Measurements from ENCODE around the gene PADI2.

PADI2 gene

GRCh38 chr1:17137441-17137840 lies 18.2 kb upstream of the PADI2 start:
- no peak for DNase-seq

- DNase-seq, result no peak
These were observed 17.7 kb upstream of the PADI2 start for GRCh38 chr1:17136936-17137335.

- no peak for DNase-seq
These were observed 16.9 kb upstream of the PADI2 start for GRCh38 chr1:17136145-17136544.

GRCh38 chr1:17135530-17135929 lies 16.3 kb upstream of the PADI2 start:
- no peak for DNase-seq

GRCh38 chr1:17134724-17135123 lies 15.5 kb upstream of the PADI2 start:
- DNase-seq, result no peak

DNA sequence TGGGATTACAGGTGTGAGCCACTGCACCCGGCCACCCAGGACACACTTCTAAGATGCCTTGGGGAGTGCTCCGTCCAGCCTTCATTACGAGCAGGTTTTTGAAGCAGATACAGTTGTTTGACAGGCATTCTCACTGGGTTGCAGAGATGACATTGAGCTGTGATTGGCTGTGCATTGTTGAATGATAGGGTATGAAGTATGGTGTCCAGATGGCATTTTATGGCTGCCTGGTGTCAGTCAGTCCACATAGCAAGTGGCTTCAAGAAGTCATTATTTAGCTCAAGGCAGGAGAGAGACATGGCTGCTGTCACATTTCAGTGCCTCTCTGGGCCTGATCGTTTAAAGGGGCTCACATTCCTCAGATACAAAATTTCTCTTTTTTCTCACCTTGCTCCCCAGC lies 14.8 kb upstream of the PADI2 start:
- no peak for DNase-seq

- no peak for DNase-seq
These were observed 10.9 kb upstream of the PADI2 start for GRCh38 chr1:17130138-17130635.

DNA sequence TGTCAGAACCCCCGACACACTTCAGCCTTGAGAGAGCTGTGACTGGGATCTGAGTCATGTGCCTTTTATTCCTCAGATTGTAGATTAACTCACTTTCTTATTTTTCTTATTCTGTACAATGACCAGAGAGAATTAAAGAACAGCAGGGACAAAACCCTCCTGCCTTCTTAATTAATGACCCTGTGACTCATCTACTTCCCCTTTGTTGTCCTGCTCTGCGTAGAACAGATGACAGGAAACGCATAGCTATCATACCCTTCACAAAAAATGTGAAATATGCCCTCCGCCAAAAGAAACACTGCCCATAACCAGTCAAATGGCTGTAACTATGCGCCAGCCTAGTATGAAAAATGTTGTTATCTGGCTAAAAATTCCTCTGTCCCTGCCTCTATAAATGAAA lies 9.1 kb upstream of the PADI2 start:
- DNase-seq, result no peak

GRCh38 chr1:17125756-17126237 lies 6.5 kb upstream of the PADI2 start:
- peak; percentile 67 for DNase-seq

GRCh38 chr1:17123196-17124045 lies 4.2 kb upstream of the PADI2 start:
- no peak for DNase-seq

DNA sequence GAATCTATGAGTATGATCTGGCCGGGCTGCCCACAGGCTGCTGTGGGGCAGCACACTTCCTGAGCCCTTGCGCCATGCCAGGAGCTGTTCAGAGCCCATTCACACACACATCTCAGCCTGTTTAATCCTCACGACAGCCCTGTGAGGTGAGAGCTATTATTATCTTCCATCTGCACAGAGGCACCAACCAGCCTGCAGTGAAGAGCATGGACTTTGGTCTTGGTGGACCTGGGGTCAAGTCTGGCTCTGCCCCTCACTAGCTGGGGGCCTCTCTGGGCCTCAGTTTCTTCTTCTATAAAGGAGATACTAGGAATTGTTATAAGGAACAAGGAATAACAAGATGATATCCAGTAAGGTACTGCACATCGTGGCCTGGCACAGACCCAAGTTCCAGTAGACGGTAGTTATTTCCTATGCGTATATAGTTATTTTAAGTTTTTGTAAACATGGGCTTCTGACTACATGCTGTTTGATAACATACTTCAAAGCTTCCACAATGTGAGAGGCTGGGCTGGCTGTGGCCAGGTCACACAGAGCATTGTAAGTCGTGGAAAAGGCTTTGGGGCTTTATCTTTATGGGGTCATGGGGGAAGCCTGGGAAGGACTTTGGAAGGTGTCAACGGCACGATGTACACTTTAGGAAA lies 3.4 kb upstream of the PADI2 start:
- no peak for DNase-seq

GRCh38 chr1:17121881-17122280 lies 2.6 kb upstream of the PADI2 start:
- no peak for DNase-seq

- DNase-seq, result no peak
These were observed 1.9 kb upstream of the PADI2 start for GRCh38 chr1:17120962-17121837.

- no peak for DNase-seq
These were observed 1.2 kb upstream of the PADI2 start for GRCh38 chr1:17120481-17120877.

DNA sequence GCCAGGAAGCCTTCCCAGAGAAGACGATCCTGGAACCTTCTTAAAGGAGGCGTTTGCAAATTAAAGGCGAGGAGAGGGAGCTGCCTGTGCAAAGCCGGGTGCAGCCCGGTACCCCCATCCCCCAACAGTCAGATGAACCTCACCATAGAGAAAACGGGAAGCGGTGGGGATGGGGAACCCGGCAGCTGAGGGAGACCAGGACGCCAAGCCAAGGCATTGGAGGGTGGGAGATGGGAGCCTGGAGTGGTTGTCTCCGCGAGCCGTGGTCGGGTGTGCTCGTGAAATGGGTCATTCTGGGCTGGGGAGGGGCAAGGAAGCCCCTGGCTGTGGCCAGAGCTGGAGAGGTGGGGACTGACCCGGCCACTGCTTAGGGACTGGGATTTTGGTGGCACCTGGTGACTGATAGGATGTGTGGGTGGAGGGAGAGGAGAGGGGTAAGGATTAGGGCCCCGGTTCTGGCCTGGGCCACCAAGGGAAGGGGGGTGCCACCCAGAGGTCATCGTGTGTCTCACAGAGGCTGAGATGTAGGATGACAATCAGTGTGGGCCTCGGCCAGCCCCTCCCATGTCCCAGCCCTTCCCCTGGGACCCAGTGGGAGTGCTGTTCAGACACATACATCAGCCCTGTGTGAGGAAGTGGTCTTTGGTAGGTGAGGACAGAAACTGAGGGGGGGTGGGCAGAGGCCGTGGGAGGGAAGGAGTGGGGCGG lies 676 bp upstream of the PADI2 start:
- no peak for DNase-seq

- no peak for DNase-seq
These were observed 560 bp downstream of the PADI2 start for GRCh38 chr1:17118706-17119075.

DNA sequence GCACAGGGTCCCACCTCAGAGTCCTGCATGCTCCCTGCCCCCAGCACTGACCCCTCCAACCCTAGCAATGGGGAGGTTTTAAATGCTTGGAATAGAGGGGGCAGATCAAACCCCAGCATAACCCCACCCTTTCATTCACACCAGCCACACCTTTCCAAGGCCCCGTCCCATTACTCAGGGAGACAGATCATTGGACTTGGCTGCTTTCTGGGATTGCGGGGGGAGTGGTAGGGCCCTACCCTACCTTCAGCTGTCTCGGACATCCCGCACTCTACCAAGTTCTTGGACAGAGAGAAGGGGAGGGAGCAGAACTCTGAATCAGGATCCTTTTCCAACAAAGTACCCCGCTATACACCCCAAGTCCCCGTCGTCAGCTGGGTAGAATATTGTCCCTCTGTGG lies 983 bp downstream of the PADI2 start:
- DNase-seq, result no peak

DNA sequence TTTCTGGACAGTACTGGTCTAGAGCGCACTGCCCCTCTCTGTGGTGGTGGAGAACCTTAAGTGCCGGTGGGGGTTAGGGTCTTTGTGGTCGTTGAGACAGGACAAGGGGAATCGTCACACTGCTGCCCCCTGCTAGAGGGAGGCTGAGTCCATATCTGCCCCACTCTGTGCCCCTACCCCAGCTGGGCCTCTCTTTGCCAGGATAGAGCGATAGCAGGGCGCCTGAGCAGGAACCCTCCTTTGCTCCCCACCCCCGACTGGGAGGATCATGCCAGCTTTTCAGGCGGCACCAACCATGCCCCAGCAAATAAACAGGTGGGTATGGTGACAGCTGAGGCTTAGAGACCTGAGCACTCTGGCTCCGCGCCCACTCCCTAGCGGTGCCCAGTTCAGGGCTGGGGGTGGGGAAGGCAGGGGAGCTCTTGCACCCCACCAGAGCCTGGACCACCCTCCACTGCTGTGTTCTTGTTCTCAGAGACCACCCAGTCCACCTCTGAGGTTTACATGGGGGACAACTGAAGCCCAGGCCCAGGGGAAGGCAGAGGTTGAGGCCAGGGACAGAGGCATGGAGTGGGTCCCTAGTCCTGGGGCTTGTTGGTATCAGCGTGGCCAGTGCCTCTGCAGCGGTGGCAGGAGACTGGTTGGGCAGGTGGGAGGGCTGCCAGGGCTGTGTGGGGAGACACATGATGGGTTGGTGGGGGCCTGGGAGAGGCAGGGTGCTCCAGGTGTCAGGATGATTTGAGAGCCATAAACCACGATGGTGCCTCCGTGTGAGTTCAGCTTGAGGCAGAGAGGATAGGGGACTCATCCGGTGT lies 1.6 kb downstream of the PADI2 start:
- DNase-seq, result no peak

- no peak for DNase-seq
These were observed 2.6 kb downstream of the PADI2 start for GRCh38 chr1:17116643-17117042.

DNA sequence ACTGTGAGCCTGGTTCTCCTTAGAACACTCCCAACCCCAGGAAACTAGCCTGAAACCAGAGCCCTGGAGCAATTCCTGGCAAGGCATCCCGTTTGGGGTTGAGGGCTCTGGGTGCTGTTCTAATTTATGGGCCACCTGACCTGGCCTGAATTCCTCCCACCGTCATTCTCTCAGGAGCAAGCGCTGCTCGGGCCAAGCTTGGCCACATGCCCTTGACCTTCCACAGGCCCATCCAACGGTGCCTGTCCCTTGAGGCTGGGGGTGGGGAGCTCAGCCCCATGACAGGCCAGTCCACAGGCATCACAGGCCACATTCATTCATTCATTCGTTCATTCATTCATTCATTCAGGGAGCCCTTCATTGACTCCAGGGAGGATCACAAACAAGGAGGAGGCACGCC lies 5.3 kb downstream of the PADI2 start:
- no peak for DNase-seq

GRCh38 chr1:17112496-17113236 lies 6.6 kb downstream of the PADI2 start:
- DNase-seq, result no peak

Measured in NCI-H1048 (cell line).